HL-60 (cell line): ENCODE measurements around the gene GALNT5.

ENCODE experiments used
- DNase-seq, 2 experiments: peaks; one replicate each; pipeline ENCODE4 v3.0.0-alpha.2; 2010 to 2020; ENCODE audit warnings: low read depth in 1 of 2, low spot score in 1 of 2
- H3K27ac ChIP-seq: fragments of 250-450 bp; sonication (Bioruptor Pico); replicated peaks from 2 replicates; pipeline ENCODE4 v1.5.1; 2020; ENCODE audit warnings: mild to moderate bottlenecking, moderate library complexity
- H3K27me3 ChIP-seq: fragments of 250-450 bp; sonication (Bioruptor Pico); 2 replicates; pipeline ENCODE4 v1.5.1; 2021; ENCODE audit warnings: mild to moderate bottlenecking, moderate library complexity; ENCODE audit not compliant: insufficient read depth, poor library complexity, severe bottlenecking
- H3K4me3 ChIP-seq: replicated peaks from 2 replicates; pipeline ENCODE4 v1.5.1; 2011; ENCODE audit warnings: mild to moderate bottlenecking, control low read depth, low read length; ENCODE audit not compliant: insufficient read depth
- CTCF ChIP-seq: IDR thresholded peaks from one replicate; pipeline ENCODE4 v1.5.1; 2011; ENCODE audit warnings: low read length, control low read depth, inconsistent platforms; ENCODE audit not compliant: insufficient read depth
- GABPA ChIP-seq: IDR thresholded peaks from 2 replicates; pipeline ENCODE4 v1.6.1; 2012; ENCODE audit warnings: low read depth
- POLR2AphosphoS5 ChIP-seq: IDR thresholded peaks from 2 replicates; pipeline ENCODE4 v1.6.1; 2012; ENCODE audit warnings: low read depth
- SPI1 ChIP-seq: IDR thresholded peaks from 2 replicates; pipeline ENCODE4 v1.6.1; 2012; ENCODE audit warnings: low read depth, mild to moderate bottlenecking, borderline replicate concordance
- TF ChIP-seq, protein P1 (sequence below): IDR thresholded peaks from 2 replicates; pipeline ENCODE4 v1.6.1; 2012; ENCODE audit warnings: low read depth; ENCODE audit not compliant: insufficient replicate concordance

GALNT5 gene

GRCh38 chr2:157304811-157305722 lies 47.6 kb downstream of the GALNT5 start:
- no peak for TF ChIP-seq POLR2AphosphoS5
- TF ChIP-seq GABPA: no peak
- TF ChIP-seq, protein P1, sequence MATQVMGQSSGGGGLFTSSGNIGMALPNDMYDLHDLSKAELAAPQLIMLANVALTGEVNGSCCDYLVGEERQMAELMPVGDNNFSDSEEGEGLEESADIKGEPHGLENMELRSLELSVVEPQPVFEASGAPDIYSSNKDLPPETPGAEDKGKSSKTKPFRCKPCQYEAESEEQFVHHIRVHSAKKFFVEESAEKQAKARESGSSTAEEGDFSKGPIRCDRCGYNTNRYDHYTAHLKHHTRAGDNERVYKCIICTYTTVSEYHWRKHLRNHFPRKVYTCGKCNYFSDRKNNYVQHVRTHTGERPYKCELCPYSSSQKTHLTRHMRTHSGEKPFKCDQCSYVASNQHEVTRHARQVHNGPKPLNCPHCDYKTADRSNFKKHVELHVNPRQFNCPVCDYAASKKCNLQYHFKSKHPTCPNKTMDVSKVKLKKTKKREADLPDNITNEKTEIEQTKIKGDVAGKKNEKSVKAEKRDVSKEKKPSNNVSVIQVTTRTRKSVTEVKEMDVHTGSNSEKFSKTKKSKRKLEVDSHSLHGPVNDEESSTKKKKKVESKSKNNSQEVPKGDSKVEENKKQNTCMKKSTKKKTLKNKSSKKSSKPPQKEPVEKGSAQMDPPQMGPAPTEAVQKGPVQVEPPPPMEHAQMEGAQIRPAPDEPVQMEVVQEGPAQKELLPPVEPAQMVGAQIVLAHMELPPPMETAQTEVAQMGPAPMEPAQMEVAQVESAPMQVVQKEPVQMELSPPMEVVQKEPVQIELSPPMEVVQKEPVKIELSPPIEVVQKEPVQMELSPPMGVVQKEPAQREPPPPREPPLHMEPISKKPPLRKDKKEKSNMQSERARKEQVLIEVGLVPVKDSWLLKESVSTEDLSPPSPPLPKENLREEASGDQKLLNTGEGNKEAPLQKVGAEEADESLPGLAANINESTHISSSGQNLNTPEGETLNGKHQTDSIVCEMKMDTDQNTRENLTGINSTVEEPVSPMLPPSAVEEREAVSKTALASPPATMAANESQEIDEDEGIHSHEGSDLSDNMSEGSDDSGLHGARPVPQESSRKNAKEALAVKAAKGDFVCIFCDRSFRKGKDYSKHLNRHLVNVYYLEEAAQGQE: no peak
- no peak for TF ChIP-seq CTCF
- no peak for TF ChIP-seq SPI1
- no peak overlapping the region for H3K27ac ChIP-seq
- no peak overlapping the region for H3K4me3 ChIP-seq
- peaks cover 6% of the 10 kb centered on the region for H3K27me3 ChIP-seq
- no peak for DNase-seq

DNA sequence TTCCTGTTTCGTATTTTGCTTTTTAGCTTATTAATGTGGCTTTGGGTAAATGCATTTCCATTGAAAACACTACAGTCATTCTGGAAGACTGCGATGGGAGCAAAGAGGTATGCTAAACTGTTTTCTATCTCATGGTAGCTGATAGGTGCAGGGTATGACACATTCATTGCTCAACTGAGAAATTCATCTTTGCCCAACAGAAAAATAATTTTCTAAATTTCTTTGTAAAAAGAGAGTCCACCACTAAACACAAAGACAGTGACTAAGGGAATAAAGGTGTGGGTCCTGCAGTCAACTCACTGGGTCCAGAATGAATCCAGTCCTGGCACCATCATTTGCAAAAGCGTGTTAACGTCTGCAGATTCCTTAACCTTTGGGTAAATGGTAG lies 48.2 kb downstream of the GALNT5 start:
- peaks cover 6% of the 10 kb centered on the region for H3K27me3 ChIP-seq
- TF ChIP-seq CTCF (no peak), GABPA (no peak), POLR2AphosphoS5 (no peak), SPI1 (no peak)
- TF ChIP-seq, protein P1: no peak
- no peak overlapping the region for H3K4me3 ChIP-seq
- no peak for DNase-seq
- no peak overlapping the region for H3K27ac ChIP-seq

- peaks cover 6% of the 10 kb centered on the region for H3K27me3 ChIP-seq
- no peak overlapping the region for H3K4me3 ChIP-seq
- H3K27ac ChIP-seq: no peak overlapping the region
- no peak for TF ChIP-seq SPI1
- TF ChIP-seq CTCF: no peak
- no peak for TF ChIP-seq POLR2AphosphoS5
- no peak for TF ChIP-seq GABPA
- TF ChIP-seq, protein P1: no peak
- DNase-seq: no peak
Measured at GRCh38 chr2:157307021-157307420, 49.5 kb downstream of the GALNT5 start.
